GM12801 (cell line): ENCODE measurements around the gene PIF1.

Source experiments
- TF ChIP-seq, protein P1 (sequence below): IDR thresholded peaks from one replicate; pipeline ENCODE4 v1.5.1; 2011; ENCODE audit warnings: control low read depth; ENCODE audit not compliant: insufficient read length; ENCODE audit errors: extremely low read depth

The PIF1 gene

GRCh38 chr15:64807051-64807749 lies 18.2 kb downstream of the PIF1 start:
- TF ChIP-seq, protein P1, sequence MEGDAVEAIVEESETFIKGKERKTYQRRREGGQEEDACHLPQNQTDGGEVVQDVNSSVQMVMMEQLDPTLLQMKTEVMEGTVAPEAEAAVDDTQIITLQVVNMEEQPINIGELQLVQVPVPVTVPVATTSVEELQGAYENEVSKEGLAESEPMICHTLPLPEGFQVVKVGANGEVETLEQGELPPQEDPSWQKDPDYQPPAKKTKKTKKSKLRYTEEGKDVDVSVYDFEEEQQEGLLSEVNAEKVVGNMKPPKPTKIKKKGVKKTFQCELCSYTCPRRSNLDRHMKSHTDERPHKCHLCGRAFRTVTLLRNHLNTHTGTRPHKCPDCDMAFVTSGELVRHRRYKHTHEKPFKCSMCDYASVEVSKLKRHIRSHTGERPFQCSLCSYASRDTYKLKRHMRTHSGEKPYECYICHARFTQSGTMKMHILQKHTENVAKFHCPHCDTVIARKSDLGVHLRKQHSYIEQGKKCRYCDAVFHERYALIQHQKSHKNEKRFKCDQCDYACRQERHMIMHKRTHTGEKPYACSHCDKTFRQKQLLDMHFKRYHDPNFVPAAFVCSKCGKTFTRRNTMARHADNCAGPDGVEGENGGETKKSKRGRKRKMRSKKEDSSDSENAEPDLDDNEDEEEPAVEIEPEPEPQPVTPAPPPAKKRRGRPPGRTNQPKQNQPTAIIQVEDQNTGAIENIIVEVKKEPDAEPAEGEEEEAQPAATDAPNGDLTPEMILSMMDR, result no peak

- TF ChIP-seq, protein P1, result no peak
Measured at GRCh38 chr15:64806509-64806908, 18.9 kb downstream of the PIF1 start.

GRCh38 chr15:64804619-64805018 lies 20.8 kb downstream of the PIF1 start:
- TF ChIP-seq, protein P1, result no peak

- TF ChIP-seq, protein P1, result no peak
Measured at GRCh38 chr15:64803526-64803925, 21.9 kb downstream of the PIF1 start.

DNA sequence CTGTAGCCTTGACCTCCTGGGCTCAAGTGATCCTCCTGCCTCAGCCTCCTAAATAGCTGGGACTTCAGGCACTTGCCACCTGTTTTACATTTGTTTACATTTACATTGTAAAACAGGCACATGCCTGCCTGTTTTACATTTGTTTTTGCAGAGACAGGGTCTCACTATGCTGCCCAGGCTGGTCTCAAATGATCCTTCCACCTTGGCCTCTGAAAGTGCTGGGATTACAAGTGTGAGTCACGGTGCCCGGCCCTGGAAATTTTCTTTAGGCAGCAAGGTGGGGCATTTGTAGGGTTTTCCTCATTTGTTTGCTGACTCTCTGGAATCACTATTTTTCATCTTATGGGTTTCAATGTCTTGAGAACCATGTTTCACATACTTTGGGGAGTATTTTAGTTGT lies 25.0 kb downstream of the PIF1 start:
- TF ChIP-seq, protein P1, result no peak

DNA sequence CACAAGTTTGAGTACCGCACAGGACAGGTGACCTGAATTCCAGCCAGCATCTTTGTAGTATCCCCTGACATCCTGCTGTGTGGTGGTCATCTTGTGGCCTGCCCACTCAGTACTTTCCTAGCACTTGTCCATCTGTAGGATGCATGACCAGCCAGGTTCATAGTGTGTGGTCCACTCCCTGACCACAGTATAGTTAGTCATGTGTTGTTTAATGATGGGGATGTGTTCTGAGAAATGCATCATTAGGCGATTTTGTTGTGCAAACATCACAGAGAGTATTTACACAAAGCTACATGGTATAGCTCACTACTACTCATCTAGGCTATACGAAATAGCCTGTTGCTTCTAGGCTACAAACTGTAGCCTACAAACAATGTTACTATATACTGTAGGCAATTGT lies 33.2 kb downstream of the PIF1 start:
- TF ChIP-seq, protein P1, result no peak

DNA sequence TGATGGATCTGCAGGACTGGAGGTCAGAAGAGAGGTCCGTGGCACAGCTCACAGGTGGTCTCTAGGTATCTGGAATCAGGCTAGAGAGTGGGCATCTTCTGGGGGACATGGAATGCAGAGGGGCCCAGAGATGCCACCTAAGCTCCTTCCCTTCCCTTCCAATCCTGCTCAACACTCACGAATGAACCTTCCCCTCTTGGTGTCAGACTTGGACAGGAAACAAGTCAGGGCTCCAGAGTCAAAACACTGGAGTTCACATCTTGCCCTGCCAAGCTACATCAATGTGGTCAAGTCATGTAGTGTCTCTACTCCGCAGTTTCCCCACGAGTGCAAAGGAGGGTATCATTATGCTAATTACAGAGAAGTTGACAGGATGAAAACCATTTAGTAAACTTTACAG lies 34.0 kb downstream of the PIF1 start:
- TF ChIP-seq, protein P1, result no peak

DNA sequence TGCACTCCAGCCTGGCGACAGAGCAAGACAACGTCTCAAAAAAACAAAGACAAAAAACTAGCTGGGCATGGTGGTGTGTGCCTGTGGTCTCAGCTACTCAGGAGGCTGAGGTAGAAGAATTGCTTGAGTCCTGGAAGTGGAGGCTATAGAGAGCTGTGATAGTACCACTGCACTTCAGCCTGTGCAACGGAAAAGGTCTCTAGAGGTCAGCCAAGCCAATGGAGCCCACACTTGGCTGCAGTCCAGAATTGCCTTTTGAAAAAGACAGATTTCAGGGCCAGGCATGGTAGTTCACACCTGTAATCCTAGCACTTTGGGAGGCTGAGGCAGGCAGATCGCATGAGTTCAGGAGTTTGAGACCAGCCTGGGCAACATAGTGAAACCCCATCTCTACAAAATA lies 41.7 kb downstream of the PIF1 start:
- TF ChIP-seq, protein P1, result no peak
